ENCODE measurements around the gene ADAP1.

Gene ADAP1

GRCh38 chr7:909358-910329 is 44.8 kb downstream of the ADAP1 start:
- no peak for DNase-seq (ENCODE audit: low read depth in 2 of 2)

GRCh38 chr7:908591-909357 is 45.7 kb downstream of the ADAP1 start:
- DNase-seq (ENCODE audit: low read depth in 2 of 2), result peak; percentile 29 to 55

GRCh38 chr7:908159-908581 is 46.3 kb downstream of the ADAP1 start:
- no peak for DNase-seq (ENCODE audit: low read depth in 2 of 2)

GRCh38 chr7:907158-907980 is 47.1 kb downstream of the ADAP1 start:
- DNase-seq (ENCODE audit: low read depth in 2 of 2), result no peak

- DNase-seq (ENCODE audit: low read depth in 2 of 2), result no peak
These were observed 47.7 kb downstream of the ADAP1 start for GRCh38 chr7:906776-907157.

GRCh38 chr7:904847-905246 is 49.6 kb downstream of the ADAP1 start:
- DNase-seq (ENCODE audit: low read depth in 2 of 2), result no peak

GRCh38 chr7:903921-904755 is 50.3 kb downstream of the ADAP1 start:
- DNase-seq (ENCODE audit: low read depth in 2 of 2), result no peak

- no peak for DNase-seq (ENCODE audit: low read depth in 2 of 2)
These were observed 51.5 kb downstream of the ADAP1 start for GRCh38 chr7:902996-903395.

- no peak for DNase-seq (ENCODE audit: low read depth in 2 of 2)
These were observed 52.9 kb downstream of the ADAP1 start for GRCh38 chr7:901388-902154.

GRCh38 chr7:901041-901387 is 53.5 kb downstream of the ADAP1 start:
- no peak for DNase-seq (ENCODE audit: low read depth in 2 of 2)

- DNase-seq (ENCODE audit: low read depth in 2 of 2), result no peak
These were observed 54.0 kb downstream of the ADAP1 start for GRCh38 chr7:900331-901040.

GRCh38 chr7:899806-900205 is 54.7 kb downstream of the ADAP1 start:
- DNase-seq (ENCODE audit: low read depth in 2 of 2), result no peak

GRCh38 chr7:898855-899681 is 55.4 kb downstream of the ADAP1 start:
- no peak for DNase-seq (ENCODE audit: low read depth in 2 of 2)

GRCh38 chr7:898460-898854 is 56.0 kb downstream of the ADAP1 start:
- no peak for DNase-seq (ENCODE audit: low read depth in 2 of 2)

GRCh38 chr7:897771-898376 is 56.6 kb downstream of the ADAP1 start:
- DNase-seq (ENCODE audit: low read depth in 2 of 2), result no peak

- no peak for DNase-seq (ENCODE audit: low read depth in 2 of 2)
These were observed 57.4 kb downstream of the ADAP1 start for GRCh38 chr7:897086-897485.

- DNase-seq (ENCODE audit: low read depth in 2 of 2), result no peak
These were observed 58.0 kb downstream of the ADAP1 start for GRCh38 chr7:896346-897075.

Data from stimulated activated CD4-positive, alpha-beta T cell treated with anti-CD3 and anti-CD28 coated beads, Interleukin-1b, Interleukin-23, amount 100 ng/mL, for 1 hour (primary cell).